HG03565 (cell line): ENCODE data around the gene TAS2R46.
A peak's percentile ranks its signal among the peaks of the same experiment; 100 is the strongest.

ENCODE experiments used
- ATAC-seq: cut with Tn5 transposase; IDR thresholded peaks from one replicate; pipeline ENCODE4 v1.9.1; 2021; ENCODE audit warnings: mild to moderate bottlenecking, moderate library complexity; ENCODE audit not compliant: unreplicated experiment

Gene TAS2R46

DNA sequence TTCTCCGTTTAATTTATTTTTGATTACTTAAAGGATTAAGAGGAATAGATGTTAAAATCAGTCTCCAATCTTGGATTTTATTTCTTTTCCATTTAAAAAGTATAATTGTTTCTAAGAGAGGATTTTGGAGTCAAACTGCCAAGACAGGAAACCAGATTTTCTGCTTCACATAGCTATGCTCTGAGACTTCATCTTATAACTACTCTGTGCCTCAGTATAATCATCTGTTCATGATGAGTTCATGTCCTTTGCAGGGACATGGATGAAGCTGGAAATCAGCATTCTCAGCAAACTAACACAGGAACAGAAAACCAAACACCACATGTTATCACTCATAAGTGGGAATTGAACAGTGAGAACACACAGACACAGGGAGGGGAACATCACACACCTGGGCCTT, 21.9 kb downstream of the TAS2R46 start:
- no peak for ATAC-seq

DNA sequence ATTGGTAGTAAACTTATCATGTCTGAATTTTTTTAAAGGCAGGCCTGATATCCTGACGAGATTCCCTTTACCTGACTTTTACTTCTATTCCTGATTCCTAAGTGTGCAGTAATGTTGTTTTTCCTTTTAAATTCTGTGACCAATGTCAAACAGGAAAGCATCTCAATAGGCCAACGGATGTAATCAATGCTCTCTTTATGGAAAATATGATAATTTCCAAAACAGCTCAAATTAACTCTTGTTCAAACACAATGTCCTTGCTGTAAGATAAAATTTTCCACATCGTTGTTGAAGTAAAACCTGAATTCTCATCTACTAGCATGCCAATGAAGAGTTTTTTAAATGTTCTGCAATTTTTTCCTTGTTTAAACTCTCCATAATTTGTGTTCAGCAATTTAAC, 22.9 kb downstream of the TAS2R46 start:
- ATAC-seq: no peak

GRCh38 chr12:11033959-11034358, 28.1 kb downstream of the TAS2R46 start:
- ATAC-seq: peak; percentile 57

DNA sequence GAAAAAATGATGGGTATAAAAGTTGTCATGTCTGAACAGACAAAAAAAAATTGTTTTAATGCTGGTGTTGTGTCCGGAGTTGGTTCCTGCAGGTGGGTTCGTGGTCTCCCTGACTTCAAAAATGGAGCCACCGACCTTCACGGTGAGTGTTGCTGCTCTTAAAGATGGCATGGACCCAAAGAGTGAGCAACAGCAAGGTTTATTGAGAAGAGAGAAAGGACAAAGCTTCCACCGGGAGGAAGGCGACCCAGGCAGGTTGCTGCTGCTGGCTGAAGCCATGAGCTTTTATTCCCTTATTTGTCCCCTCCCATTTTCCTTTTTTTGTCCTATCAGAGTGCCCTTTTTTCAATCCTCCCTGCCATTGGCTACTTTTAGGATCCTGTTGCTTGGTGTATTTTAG, 30.8 kb downstream of the TAS2R46 start, which contains the start of gene TAS2R31:
Gene TAS2R31 (minus strand): TSS at position 101 of the 400 bp plus-strand sequence. CDS start 72 bp downstream, at position 29.
- ATAC-seq: no peak

DNA sequence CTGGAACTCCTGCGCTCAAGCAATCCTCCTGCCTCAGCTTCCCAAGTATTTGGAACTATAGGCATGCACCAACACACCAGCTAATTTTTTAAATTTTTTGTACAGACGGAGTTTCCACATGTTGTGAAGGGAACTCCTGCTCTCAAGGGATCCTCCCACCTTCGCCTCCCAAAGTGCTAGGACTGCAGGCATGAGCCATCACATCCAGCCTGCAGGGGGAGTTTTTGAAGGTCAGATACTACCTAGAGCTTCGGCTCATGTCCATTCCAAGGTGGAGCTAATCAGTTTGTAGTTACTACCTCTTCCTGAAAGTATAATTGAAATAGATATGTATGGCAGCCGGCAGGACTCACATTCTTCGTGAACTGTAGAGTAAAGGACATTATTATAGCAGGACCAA, 36.0 kb downstream of the TAS2R46 start:
- ATAC-seq: no peak

DNA sequence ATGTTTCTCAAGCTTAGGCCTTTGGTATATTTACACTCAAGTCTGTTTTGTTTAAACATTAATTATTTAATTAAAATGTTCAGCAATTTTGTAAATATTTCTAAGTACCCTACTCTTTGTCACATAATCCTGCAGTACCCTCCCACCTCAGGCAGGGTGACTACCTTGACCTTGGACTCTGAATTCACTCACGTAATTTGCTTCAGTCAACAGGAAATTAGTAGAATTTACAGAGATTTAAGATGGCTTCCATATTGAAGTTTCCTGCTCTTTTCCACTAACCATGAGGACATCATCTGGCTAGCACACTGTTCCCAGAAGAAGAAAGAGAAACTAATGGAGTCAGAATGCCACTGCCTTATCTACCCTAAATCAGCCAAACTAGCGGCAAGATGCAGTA, 38.7 kb downstream of the TAS2R46 start:
- ATAC-seq: no peak

GRCh38 chr12:11022520-11022919, 39.6 kb downstream of the TAS2R46 start, which contains the start of gene TAS2R19:
Gene TAS2R19 (minus strand): TSS chr12:11022620. CDS start chr12:11022571, 49 bp downstream.
- no peak for ATAC-seq

DNA sequence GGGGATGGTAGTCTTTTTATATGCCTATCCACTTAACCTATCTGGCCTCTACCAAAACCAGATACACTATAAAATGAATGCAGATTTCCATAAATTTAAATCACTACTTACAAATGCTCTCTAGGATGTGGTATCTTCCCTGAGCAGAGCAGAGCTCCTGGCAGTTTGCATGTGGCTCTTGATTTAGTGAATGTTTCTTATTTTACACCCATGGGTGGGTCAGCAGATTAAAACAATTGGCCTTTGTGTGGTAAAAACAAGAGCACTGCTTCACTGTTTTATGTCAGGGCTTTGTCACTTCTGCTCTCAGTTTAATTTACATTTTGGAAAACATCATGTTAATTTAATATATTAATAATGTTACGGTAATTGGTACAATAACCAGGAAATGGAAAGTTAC, 45.2 kb downstream of the TAS2R46 start:
- no peak for ATAC-seq

DNA sequence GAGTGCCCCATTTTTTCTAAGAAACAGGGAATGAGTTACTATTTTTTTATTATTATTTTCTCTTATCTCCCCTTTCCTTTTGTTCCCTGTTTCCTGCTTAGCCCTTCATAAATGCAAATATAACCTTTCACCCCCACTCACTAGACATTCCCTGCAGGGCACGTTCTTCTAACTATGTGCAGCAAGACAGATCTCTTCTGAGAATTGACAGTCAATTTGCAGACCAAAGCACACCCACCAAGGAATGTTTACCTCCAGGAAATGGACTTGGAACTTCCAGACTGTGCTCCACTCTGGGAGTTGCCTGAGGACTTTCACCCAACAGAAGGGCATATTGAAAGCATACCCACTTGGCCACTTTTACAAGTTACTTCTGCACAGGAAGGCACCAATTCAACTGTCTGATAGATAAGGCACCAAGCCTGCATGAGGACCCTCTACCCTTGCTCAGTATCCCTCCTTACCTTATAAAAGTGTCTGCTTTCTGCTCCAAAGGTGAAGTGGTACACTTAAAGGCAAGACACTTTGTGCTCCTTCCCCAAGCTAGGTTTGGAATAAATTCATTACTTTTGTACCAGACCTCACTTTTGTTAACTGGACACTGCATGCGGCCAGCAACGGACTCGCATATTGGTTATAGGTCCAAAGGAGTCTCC, 46.2 kb downstream of the TAS2R46 start:
- no peak for ATAC-seq

- ATAC-seq: no peak
Observed at GRCh38 chr12:11014234-11014633, 47.9 kb downstream of the TAS2R46 start.
